ENCODE data around the gene OR6B3.
"Not testable (repeated sequence)": the region's sequence is repeated elsewhere in the genome, so short reads cannot be mapped to it uniquely, and the experiment has no call there.

OR6B3 gene

DNA sequence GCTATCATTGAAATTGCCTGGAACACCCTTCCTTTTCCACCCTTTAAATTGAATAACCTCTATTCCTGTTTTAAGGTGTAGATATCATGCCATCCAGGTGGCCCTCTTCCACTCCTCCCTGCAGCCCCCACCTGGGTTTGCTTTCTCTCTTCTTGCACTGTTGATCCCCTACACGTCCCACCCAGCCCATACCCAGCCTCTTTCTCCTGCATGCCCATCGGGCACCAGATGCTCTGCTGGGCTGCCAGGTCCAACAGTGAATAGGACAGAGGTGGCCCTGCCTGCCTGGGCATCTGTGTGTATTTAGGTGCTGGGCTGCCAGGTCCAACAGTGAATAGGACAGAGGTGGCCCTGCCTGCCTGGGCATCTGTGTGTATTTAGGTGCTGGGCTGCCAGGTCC is 9.2 kb downstream of the OR6B3 start:
- DNase-seq (ENCODE audit: low spot score): not testable (repeated sequence)

DNA sequence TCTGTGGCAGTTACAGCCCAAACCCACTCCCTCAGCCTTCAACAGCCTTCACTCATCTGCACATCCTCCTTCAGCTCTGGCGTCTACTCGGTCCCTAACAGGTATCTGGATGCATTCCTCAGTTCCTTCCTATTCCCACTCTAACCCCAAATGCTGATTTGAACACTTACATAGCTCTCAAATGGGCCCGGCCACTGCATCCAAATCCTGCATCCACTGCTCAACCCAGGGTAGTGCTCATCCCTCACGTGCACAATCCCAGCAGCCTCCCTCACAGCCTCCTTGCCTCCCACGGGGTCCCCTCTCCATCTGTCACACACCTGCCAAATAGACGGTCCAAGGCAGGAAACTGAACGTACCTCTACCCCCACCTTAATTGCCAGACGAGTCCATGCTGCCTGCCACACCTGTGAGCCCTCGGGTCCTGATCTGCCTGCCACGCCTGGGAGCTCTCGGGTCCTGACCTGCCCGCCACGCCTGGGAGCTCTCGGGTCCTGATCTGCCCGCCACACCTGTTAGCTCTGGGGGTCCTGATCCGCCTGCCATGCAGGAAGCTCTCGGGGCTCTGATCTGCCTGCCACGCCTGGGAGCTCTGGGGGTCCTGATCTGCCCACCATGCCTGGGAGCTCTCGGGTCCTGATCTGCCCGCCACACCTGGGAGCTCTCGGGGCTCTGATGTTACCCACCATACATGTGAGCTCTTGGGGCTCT is 9.9 kb downstream of the OR6B3 start:
- DNase-seq (ENCODE audit: low spot score): no peak

DNA sequence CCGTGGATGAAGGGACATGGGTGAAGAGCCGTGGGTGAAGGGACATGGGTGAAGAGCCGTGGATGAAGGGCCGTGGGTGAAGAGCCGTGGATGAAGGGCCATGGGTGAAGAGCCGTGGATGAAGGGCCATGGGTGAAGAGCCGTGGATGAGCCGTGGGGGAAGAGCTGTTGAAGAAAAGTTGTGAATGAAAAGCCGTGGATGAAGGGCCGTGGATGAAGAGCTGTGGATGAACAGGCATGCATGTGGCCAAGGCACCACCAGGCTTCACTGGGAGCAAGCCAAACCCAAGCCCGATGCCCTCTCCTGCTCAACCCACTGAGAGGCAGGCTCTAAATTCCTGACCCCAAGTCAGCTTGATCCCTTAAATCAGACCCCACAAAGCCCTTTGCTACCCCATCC is 10.6 kb downstream of the OR6B3 start:
- DNase-seq (ENCODE audit: low spot score): no peak

DNA sequence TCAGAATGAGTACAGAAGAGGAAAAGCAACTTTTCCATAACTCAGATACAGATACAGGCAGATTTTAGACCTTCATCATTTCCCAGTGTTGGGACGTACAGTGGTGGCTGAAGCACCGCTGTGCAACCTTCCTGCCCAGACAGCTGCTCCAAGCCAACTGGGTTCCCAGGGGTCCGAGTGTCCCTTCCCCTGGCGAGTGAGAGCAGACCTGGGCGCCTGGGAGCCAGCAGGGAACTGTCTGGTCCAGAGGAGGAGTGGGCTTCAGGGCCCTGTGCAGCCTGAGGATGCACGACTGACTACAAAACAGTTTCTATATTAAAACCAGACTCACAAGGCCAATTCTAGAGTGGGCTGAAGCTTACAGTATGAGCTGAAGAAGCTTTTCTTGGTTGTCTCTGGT is 12.0 kb downstream of the OR6B3 start:
- DNase-seq (ENCODE audit: low spot score): no peak

DNA sequence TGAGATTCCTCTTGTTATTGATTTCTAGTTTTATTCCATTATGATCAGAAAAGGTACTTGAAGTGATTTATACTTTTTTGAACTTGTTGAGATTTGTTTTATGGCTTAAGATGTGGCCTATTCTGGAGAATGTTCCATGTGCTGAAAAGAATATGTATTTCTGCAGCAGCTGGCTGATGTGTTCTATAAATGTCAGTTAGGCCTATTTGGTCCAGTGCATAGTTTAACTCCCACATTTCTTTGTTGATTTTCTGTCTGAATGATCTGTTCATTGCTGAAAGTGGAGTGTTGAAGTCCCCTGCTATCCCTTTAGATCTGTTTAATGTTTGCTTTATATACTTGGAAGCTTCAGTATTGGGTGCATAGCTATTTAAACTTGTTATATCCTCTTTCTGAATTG is 16.0 kb downstream of the OR6B3 start:
- no peak for DNase-seq (ENCODE audit: low spot score)

DNA sequence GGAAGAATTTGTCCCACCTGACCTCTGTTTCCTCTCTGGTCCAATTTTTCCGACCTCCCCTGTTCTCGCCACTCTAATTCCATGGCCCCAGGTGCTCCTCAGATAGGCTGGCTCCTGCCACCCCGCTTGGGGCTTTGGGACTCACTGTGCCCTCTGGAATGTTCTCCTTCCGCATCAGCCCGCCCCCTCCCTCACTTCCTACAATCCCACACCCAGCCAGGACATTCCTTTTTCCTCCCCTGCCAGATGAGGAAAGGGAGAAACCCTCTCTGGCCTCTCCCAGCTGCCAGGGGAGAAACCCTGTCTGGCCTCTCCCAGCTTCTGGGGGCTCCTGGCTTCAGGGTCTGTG is 20.0 kb downstream of the OR6B3 start:
- DNase-seq (ENCODE audit: low spot score): no peak

DNA sequence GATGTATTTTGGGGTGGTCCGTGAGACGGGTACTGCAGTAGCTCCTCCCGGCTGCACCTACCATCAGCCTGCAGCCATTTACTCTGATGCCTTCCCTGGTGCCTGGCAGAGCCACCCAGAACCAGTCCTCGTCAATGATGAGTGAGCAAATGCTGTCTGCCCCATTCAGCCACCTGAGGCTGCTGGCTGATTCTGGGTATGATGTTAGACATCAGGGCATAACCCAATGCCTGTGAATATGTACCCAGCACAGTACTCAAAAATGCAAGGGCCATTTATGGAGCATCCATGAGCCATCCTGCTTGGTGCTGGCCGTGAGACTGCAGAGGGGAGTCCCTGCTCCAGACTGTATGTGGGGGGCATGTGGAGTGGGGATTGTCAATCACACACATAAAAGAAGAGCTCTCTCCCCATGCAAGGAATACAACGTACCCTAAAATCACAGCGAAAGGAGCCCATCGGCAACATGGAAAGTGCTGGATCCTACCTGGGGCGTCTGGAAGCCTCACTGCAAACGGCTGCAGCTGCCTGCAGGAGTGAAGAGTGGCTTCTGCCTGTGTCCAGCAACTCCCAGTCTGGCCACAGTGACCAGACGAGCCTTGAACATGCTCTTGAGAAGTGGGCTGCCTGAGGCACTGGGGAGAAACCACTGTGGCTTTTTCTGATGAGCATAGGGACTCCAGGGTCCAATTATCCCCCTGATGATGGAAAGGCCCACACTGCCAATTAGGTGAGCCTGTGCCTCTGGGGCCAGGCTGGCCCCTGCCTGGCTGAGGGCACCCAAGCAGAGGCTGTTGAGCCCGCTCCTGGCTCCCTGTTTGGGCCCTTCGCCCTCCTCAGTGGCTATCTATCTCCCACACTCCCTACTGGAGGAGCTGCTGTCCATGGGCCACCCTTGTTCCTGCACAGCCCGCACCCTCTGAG is 20.7 kb downstream of the OR6B3 start:
- DNase-seq (ENCODE audit: low spot score): no peak

DNA sequence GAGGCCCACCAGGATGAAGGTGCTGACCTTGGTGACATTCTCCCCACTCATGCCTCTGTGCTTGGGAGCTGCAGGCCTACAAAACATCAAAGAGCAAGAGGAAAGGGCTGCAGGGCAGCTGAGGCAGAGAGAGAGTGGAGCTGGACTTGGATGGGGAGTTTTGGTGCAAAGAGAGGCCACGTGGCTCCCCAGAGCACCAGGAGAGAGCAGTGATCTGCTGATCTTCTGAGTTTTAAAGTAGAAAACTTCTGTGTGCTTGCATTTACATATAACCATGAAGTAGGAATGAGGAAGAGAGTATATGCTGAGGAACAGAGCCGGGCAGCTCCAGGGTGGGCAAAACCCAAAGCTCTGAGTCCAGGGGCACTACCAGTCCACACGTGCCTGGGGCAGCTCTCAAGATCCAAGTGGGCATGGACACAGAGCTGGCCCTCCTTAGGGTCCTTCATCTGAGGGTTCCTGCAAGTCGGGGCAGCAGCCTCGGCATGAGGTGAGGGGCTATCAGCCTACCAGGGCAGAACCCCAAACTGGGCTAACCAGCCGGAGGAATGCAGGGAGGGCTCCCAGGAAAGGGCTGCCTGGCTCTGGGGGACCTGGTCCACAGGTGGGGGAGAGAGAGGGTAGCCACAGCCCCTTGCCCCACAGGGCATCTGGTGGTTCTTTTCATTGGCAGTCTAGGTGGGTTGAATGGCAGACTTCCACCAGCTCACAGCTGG is 22.8 kb downstream of the OR6B3 start, which contains the start of gene OR6B2:
Gene OR6B2, minus strand, starts transcription at position 51 of the 716 bp plus-strand sequence. Its CDS starts 0 bp downstream, at position 51.
- no peak for DNase-seq (ENCODE audit: low spot score)

DNA sequence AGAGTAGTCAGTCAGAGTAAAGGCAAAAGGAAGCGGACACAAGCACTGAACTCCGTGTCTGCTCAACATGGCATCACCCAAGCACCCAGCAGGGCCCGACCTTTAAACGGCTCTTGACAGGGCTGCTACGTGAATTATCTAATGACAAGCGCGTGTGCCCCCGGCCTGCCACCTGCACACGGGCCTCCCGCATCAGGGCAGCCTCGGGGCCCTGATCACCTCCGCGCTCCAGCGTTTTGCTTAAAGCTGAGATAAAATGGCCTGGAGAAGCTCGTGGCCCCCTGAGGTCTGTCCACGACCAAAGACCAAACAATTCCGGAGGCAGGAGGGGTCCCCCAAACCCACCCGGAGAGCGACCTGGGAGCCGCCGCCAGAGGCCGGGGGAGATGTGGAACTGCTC is 28.6 kb downstream of the OR6B3 start:
- peak; percentile 10 for DNase-seq (ENCODE audit: low spot score)

DNA sequence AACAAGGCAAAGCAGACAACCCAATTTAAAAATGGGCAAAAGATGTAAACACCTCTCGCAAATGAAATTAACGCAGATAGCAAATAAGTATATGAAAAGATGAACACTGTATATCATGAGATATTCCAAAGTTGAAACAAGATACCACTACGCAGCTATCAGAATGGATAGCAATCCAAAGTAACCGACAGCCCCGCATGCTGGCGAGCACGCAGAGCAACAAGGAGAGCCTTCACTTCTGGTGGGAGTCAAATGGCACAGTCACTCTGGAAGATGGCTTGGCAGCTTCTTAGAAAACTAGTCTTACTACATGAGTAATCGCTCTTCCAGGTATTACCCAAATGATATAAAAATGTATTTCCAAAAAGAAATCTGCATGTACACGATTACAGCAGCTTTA is 29.5 kb downstream of the OR6B3 start:
- no peak for DNase-seq (ENCODE audit: low spot score)

DNA sequence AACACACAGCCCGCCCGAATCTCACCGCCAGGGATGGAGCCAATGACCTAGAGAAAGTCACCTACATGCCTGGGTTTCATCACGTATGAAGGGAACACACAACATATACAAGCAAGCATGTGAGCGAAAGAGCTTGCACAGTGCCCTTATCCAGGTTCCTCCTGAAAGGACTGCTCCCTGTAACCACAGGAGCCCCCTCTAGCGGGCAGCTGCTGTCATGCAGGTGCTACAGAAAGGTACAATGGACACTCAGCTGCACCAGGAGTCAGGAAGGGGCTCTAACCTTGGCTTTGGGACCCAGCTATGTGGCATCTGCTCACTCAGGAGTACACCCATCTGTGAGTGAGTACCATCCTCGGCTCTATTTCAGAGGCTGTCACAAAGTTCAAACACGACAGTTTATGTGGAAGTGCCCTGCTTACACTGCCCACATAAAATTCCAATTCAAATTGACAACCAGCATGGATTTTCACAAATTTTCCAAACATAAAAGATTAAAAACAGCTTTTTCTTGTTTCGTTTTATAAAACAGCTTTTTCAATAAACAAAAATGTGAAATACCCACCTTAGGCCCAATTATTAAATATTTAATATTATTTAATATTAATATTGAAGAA is 31.7 kb downstream of the OR6B3 start:
- peak; percentile 76 for DNase-seq (ENCODE audit: low spot score)

DNA sequence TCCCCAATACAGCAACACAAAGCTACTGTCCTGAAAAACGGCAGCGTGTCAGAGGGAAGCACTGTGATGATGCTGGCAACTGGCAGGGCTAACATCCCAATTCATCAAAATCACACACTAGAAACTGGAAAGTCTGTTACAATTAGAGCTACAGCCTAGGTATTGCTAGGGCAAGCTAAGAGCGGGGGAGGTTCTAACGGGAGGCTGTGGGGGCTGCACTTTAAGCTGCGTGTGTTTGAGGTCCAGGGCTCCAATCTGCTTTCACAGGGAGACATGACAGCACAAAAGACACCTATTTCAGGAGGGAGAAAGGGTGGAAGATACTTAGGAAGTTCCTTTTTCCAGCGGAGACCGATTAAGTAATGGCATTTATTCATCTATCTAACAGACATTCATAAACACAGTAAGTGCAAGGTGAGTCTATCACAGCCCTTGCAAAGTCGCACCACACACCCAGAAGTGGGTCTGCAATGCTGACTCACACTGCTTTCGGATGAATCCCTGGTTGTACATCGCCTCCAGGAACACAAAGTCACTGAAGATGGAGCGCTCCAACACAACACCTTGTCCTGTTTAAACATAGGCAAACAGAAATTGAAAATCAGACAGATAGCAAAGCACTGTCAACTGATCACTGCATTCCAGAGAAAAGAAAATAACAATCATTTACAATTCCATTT is 35.1 kb downstream of the OR6B3 start:
- no peak for DNase-seq (ENCODE audit: low spot score)

DNA sequence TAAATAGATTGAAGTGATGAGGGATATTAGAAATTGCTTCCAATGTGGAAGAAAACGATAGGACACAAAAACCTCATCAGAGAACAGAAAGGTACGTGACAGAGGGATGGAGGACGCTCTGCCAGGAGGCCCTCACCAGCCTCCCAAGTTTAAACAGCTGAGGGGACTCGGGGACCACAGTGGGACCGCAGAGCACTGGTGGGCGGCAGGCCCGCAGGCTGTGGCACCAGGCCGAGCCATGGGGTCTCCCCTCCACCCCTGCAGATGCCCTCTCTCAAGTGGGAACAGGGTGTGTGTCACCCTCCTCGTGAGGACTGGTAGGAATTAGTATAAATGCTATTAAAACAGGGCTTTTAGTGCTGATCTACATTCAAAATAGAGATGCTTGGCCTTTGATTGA is 39.0 kb downstream of the OR6B3 start:
- no peak for DNase-seq (ENCODE audit: low spot score)

DNA sequence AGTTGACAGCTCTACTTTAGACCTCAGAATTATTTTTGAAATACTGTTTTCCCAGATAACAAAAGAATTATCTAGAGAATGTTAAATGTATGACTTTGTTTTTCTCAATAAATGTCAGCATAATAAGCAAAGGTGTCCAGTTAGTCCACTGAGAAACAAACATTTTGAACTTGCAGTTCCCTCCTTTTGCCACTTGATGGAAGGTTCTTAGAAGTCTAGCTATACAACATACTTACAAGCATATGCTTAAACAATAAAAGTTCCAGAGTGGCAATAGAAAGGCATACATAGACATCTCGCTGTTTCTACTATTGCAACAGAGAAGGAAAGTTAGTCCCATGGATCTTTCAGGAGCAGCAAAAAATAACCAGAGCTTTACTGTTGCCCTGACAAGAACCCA is 40.0 kb downstream of the OR6B3 start:
- peak; percentile 22 for DNase-seq (ENCODE audit: low spot score)

DNA sequence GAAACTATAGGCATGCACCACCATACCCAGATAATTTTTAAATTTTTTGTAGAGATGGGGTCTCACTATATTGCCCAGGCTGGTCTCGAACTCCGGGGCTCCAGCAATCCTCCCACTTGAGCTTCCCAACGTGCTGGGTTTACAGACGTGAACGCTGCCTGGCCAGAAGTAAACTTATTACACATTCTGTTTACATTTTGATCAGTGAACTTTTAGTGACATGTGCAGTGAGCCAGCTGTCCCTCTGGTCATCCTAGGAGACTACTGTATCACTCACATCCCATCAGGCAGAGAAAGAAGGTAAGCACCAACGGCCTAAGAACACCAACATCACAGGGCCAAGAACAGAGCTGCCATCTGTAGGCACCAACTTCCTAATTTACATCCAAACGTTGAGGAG is 50.3 kb downstream of the OR6B3 start:
- no peak for DNase-seq (ENCODE audit: low spot score)

DNA sequence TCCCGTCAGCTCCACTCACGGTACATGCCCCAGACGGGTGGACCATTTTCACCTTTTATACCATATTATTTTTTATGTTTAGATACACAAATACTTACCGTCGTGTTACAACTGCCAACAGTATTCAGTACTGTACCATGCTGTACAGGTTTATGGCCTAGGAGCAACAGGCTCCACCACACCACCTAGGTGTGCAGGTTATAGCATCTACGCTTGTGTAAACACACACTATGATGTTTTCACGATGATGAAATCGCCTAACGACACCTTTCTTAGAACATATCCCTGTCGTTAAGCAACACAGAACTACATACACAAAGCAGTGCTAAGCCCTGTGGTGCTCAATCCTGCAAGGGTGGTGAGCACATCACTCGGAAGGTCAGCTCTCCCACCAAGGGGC is 52.6 kb downstream of the OR6B3 start:
- DNase-seq (ENCODE audit: low spot score): no peak

DNA sequence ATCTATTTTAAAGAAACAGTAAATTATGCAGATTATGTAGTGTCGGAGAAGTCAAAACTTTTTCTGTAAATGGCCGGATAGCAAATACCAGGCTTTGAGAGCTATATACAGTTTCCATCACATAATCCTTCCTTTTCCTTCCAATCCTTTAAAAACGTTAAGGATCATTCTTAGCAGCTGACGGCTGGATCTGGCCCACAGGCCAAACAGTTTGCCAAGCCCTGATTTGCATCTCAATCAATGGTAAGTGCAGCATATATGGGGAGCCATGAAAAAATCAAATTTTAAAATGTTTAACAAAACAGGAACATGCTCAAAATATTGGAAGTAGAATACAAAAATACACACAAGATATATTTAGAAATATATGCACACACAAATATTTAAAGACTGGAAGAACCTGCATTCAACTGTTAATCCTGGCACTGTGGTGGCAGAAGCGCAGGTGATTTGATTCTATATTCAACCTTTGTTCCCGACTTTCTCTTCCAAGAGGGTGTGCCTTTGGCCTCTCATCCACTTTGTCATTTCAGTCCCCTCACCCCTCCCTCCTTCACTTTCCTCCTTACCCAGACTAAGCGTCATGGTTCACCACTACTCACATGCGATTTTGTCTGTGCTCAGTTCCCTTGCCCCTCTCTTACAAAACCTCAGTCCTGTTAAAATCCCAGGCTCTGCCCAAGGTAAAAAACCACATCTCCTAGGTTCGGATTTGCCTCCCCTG is 55.5 kb downstream of the OR6B3 start:
- DNase-seq (ENCODE audit: low spot score): no peak
